Stimulated activated CD4-positive, alpha-beta T cell treated with anti-CD3 and anti-CD28 coated beads, TNF-alpha, amount 100 ng/mL, for 4 hours (primary cell): ENCODE results near the gene LARGE1.

ENCODE experiments used
- DNase-seq, 3 experiments: peaks; one replicate each; pipeline ENCODE4 v3.0.0-alpha.2; 2020; ENCODE audit warnings: low read depth in 3 of 3

The LARGE1 gene

DNA sequence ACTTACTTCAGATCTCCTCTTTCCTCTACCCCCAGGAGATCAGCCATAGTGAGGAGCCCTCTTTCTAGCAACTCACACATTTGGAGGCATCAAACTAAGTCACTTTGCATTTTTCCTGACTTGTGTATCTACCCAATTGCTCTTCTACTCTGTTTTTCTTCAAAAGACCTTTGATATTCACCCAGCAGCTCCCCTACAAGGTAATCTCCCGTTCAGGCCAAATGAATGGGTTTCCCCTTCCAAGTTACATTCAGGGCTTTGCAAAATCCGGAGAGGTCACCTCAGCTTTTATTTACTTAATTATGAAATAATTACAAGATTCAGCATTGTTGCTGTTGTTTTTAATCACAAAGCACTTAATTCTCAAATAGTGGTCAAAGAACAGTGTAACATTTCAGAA lies 6.1 kb downstream of the LARGE1 start:
- DNase-seq = no peak

DNA sequence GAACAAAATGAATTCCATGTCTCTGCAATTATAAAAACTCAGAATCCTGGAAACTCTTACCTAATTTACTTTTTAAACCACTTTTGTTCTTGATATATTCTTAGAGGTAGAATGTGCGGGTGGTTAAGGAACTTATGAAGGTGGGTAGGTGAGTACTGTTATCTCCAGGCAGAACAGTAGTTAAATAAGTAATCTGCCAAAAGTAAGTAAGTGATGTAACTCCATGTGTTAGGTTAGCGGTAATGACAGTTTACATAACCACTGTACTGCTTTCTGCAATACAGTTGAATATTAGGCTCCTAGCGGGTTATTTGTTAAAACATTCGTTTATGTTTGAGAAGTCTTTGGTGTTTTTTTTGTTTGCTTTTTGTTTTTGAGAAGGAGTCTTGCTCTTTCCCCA lies 7.1 kb downstream of the LARGE1 start:
- no peak for DNase-seq

DNA sequence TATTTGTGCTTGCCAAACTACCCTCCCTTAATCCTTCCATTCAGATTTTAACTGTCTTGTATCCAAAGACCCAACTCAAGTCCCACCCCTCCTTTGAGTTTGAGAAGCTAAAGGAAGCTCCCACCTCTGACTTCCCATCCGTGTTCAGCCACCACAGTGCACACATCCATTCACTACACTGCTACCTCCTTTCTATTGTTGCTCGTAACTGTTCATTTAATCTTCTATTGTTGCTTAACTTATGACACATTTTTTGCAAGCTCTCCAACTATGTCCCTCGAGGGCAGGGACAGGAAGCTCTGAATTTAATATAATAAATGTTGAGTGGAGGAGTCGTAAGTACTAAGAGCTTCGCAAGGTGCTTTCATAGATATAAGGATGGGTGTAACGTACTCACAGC lies 10.4 kb downstream of the LARGE1 start:
- no peak for DNase-seq

DNA sequence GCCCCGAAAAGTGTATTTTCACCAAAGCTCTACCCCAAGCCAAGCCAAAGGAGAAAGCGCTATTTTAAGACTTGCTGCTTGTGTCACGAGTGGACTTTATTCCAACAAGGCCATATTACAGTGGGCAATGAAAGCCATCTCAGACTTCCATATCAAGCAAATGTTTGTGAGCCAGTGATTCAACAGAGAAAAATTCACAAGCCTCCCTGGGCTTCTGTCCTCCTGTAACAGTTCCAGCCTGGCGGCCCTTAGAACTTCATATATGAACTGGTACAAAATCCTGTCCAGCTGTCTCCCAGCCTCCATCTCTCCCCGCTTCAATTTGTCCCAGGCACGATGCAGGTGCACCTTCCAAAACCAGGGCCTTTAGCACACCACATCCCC lies 11.2 kb downstream of the LARGE1 start:
- no peak for DNase-seq

DNA sequence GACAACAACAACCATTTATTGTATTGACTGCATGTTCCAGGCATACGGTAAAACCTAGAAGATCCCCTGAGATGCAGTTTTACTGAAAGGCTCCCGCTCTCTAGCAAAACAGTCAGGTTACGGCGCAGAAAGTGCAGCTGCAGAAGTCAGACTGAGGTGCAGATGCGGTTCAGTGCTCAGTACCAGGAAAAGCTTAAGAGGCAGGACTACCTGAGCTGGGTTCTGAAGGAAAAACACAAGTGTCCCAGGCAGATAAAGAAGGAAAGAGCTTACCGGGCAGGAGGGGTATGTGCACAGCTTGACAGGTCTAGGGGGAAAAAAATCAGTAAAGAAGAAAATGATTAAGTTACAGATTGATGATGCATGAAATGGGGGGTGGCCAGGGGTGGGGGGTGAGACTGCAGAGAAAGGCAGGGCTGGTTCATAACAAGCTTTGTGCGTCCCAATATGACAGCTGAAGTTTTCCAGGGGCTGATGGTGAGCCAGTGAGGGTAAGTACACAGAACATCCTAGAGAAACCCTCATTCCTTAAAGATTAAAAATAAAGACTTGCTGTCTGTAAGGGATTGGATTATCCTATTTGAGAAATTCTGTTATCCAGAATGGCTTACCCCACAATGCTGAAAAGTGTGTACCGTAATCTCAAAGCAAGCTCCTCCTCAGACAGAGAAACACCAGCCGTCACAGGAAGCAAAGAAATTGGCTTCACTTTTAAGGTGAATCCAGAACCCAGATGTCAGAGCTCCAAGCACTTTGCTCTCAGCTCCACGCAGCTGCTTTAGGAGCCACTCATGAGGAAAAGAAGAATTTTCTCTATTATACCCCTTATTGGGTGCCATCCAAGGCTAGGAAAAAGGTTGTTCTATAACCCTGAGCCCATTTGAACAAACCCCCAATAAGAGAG lies 11.9 kb downstream of the LARGE1 start:
- DNase-seq = no peak

DNA sequence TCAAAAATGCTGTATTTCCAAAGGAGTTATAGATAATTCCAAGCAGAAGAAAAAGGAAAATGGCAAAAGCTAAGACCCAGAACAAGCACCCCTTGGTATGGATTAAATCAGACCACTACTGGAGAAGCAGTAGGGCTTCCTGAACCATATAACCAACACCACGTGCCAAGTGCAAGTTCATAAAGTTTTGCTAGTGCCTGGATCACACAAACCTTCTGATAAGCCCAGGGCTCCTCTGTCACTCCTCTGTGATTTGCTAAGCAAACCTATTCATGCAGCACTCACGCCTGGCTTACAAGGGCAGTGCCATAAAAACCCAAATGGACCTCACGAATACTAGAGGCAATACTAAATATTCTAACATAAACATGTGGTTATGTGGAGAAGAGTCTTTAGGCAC lies 13.3 kb downstream of the LARGE1 start:
- no peak for DNase-seq

DNA sequence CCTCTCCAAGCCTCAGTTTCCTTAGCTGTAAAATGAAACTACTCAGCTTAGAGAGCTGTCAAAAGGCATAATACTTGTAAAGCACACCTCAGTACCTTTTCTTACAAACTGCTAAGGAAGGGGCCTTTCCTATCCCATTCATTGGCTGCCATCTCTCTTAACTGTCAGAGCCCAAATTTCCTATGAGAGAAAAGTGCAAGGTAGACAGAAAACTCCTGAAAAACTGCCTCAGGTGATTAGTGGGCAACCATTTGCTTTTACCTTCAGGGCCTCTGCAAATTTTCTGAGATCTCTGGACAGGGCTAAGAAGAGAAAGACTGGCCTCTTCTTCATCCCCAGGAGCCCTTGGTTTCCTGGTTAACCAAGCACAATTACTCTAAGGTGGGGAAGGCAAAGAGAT lies 13.8 kb downstream of the LARGE1 start:
- DNase-seq = no peak

DNA sequence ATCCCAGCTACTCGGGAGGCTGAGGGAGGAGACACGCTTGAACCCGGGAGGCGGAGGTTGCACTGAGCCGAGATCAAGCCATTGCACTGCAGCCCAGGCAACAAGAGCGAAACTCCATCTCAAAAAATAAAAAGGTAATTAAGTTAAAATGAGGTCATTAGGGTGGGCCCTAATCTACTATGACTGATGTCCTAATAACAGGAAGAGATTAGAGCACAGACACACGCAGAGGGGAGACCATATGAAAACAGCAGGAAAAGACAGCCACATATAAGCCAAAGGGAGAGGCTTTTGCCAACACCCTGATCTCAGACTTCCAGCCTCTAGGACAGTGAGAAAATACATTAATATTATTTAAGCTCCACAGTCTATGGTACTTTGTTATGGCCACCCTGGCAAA lies 17.3 kb downstream of the LARGE1 start:
- DNase-seq = no peak

DNA sequence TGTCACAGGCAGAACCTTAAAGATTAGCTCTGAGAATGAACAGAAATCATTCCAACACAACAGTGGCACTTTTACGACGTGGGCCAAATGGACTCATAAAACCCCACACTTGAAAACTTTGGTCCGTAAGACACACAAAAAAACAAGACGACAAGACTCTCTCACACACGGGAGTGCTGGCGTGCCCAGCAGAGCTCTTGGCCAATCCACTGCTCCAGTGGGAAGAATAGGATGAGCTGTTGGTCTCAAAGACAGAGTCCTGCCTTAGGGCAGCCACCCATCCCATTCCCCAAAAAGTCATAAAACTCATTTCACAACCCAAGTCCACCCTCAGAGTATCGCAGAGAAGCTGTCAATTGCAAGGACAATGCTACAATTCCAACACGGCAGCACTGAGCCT lies 18.2 kb downstream of the LARGE1 start:
- DNase-seq = no peak

DNA sequence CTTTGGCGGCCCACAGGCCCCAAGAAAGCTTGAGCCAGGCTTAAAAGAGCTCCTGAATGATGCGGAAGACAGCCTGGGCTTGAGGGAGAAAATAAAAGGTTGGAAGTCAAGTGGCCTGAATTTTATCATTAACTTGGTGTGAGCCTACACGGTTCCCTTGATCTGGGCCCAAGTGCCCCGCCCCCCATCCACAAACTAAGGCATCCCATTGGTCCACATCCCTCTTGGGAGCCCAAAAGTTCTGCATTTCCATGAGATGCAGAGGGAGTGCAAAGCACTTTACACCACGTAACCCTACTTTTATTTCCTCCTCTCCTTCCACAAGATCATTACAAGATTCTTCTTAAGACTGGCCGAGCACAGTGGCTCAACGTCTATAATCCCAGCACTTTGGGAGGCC lies 22.2 kb downstream of the LARGE1 start:
- DNase-seq = no peak

DNA sequence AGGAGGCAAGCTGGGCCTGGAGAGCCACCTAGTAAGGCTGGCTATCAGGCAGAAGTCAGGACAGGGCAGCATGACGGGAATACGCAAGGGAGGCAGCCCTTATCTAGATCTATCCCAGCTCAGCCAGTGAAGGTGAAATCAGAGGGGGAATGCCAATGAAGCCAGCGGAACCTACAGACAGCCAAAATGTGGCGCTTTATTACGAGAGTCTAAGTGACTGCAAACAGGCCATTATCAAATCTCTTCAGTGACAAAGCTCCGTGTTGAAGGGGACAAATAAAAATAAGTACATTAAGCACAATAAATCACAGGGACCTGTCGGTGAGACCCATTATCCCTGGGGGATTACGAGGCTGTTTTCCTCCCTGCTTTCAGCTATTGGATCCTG lies 22.8 kb downstream of the LARGE1 start:
- no peak for DNase-seq

DNA sequence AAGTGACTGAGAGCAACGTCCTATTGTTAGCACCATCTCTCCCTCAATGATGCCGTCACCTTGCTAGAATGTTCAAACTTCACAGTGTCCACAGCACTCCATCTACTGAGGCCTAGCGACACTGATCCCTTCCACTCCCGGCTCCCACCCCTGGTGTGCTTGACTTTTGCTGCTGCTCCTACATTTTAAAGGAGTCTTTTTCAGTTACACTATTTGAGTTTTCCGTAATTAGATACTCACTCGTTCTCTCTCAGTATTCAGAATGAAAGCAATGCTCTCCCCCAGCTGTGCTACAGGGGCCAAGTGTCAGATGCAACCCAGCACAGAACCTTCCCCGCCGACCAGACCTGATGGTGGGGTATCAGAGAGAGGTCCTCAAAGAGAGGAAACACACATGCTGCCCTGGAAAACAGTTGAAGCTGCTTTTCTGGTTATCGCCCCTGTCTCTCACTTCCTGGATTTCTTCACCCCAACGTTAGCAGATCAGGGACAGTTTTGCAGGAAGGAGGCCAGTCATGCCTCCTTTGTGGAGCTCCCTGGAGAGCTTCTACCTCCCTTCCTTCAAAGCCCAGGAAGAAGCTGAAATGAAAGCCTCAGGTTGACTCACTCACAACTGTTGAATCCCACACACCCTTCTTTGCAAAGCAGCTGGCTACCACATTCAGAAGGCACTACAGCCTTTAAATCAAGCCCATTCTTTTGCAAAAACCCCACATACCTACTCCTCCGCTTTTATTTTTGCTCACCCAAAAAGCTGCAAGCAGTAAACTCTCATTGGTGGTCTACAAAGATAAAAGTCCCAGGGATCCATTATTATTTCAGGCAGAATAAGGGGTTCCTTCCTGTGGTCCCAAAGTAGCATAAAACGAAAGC lies 23.5 kb downstream of the LARGE1 start:
- DNase-seq = no peak

DNA sequence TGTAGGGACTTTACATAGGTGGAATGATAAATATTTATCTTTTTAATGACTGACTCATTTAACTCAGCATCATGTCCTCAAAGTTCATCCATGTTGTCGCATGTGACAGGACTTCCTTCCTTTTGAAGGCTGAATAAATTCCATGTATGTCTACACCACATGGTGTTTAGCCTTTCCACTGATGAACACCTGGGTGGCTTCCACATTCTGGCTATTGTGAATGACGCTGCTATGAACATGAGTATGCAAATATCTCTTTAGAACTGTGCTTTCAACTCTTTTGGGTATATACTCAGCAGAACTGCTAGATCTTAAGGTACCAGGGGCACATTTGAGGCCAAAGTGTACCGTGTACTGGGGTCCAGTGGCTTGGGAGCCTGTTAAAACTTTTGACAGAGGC lies 24.1 kb downstream of the LARGE1 start:
- DNase-seq = no peak

DNA sequence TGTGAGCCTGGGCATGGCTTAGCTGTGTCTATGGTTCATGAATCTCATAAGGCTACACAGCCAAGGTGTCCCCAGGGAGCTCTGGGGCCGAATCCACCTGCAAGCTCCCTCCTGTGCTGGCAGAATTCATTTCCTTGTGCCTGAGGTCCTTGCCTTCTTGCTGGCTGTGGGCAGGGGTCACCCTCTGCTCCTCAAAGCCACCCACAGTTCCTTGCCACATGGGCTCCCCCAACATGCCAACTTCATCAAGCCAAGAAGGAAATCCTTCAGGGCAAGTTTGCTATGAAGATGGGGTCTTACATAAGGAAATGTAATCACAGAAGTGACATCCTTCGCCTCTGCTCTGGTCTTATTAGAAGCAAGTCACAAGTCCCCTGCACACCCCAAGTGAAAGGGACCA lies 24.8 kb downstream of the LARGE1 start:
- no peak for DNase-seq

DNA sequence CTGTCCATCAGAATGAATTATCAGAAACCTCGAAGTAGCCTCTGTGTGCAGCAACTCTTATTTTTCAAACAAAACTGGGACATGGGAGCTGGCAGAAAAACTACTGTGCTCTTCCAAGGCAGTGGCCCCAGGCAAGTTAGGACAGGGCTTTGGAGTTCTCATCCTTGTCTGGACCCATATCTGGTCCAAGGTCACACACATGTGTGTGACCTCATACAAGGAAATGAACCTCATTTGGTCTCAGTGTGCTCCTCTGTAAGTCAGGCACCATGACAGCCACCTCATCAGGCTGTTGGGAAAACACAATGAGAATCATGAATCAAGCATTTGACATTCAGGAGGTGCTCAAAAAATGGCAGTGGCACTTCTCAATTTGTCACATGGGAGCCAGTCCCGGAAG lies 25.8 kb downstream of the LARGE1 start:
- DNase-seq = no peak

DNA sequence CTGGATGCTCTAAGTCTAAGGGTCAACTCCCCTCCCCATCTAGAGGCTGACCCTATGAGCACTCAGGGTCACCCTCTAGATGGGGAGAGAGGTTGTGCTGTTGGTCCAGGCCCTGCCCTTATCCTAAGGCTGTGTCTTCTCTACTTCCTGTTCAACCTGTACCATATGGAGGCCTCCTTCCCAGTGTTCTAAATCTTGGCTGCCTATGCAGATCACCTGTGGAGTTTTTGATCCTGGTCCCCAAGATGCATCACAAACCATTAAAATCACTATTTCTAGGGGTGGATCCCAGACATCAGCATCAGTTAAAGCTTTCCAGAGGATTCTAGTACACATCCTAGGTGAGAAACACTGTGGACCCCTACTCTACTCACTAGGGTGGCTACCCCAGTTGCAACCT lies 26.2 kb downstream of the LARGE1 start:
- DNase-seq = no peak

DNA sequence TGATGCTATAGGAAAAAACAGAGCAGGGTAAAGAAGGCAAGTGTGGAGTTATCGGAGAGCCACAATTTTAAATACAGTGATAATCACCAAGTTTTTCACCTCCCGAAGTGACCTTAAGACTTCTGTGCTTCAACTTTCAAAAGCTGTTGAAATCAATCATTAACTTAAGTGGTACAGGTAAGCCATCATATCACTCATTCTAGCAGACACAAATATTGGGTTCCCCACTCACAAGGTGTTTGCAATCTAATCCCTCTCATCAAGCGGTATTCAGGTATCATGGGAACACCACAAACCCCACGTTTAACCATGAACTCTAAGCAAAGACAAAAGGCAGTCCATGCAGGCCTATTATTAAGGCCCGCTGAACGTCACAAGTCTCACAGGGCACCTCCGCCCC lies 26.8 kb downstream of the LARGE1 start:
- no peak for DNase-seq

DNA sequence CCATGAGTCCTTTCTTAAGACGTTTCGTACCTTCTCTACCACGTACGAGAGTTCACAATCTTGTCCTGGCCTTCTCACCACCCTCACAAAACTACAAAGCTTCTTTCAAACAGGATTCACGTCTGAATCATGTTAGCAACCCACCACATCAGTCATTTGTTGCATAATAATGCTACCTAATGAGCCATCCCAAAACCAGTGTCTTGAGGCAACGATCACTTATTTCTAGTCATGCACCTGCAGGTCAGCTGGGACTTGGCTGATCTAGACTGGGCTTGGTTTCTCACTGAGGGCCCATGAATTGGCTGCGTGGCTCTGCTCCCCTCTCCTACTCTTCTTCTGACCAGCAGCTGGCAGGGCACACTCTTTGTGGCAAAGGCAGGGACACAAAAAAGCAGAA lies 28.3 kb downstream of the LARGE1 start:
- DNase-seq = no peak

DNA sequence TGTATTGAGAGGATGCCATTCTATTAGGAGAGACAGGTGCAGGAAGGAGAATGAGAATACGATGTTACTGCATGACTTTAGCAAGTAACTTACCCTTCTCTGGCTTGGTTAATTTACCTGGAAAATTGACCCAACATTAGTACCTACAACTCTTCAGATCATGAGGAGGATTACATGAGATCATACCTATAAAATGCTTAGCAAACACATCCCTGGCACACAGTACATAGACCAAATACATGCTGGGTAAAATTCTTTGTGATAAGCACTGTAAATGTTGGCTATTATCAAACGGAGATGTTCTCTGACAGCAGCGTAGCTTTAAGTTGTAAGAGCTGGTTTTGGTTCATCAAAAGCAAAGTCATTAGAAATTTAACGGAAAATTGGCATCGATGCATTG lies 28.8 kb downstream of the LARGE1 start:
- DNase-seq = no peak

DNA sequence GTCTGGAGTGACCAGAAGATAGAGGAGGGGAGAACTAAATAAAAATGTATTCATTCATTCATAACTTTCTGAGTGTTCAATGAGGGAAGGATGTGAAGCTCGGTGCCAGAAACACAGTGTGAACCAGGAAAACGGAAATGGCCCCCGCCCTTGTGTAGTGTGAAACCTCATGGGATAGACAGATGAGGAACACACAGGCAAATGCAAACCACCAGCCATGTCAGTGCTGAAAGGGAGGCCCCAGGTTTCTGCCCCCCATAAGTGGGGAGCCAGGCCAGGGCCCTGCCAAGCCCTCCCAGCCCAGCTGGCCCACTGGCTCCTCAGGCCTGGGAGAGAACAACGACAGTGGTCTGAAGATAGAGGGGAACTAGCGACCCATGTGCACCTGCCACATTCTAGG lies 30.5 kb downstream of the LARGE1 start:
- DNase-seq = no peak

DNA sequence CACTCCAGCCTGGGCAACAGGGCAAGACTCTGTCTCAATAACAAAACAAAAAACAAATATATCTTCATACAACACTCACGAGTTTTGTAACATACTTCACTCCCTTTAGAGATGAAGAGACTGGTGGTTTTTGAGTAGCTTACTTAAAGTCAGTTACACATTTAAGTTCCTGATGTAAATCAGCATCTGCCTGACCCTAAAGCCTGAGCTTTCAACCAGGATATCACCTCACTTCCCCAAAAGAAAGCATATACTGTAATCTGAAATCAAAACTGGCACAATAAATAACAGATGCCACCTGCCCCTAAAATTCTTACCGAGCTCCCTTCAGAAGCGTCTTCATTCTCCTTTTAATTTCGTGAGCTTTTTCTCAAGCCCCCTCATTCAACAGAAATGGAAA lies 31.5 kb downstream of the LARGE1 start:
- no peak for DNase-seq

DNA sequence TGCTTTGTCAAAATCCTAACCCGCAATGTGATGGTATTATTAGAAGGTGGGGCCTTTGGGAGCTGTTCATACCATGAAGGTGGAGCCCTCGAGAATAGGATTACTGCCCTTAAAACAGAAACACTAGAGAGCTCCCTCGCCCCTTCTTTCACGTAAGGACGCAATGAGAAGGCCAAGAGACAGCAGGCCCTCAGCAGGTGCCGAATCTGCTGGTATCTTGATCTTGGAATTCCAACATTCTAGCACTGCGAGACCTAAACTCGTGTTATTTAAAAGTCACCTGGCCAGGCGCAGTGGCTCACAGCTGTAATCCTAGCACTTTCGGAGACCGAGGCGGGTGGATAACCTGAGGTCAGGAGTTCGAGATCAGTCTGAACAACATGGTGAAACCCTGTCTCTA lies 33.1 kb downstream of the LARGE1 start:
- no peak for DNase-seq

DNA sequence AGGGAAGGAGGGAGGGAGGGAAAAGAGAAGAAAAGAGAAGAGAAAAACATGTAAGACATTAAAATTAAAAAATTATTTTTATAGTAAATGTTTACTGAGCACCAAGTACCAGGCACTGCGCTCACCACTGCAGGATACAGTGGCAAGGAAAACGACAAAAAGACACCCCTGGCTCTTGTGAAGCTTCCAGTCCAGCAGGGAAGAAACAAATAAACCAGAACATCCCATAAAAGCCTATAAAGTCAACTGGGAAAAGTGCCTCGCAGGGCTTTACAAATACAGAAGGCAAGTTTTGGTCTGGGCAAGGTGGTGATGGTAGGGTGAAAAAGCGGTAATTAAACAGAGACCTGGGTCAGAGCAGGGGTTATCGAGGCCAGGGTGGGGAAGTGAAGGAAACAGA lies 33.6 kb downstream of the LARGE1 start:
- DNase-seq = no peak
